ENCODE measurements around the gene RPN1. TPM values are rescaled to one million over a fixed set of nuclear protein-coding genes. Genes with fewer than 3 reads are reported as not detected.

RPN1 gene
- total and polyA plus RNA-seq, 2 donors (not counting 1 experiment from before 2014, with no cell fraction given): 40.4 to 80.6 TPM

- Mint-ChIP-seq H3K4me3 (no peak overlapping the region), H3K9me3 (ENCODE audit: insufficient read depth) (no peaks in the 10 kb centered on the region), H3K27ac (no peak overlapping the region), H3K4me1 (no peaks in the 10 kb centered on the region), H3K27me3 (peaks cover 23% of the 10 kb centered on the region)
- no peak for TF ChIP-seq EZH2 (IDR thresholded peaks at IDR 0.05; ENCODE audit: borderline replicate concordance, insufficient read depth, low read depth, low read length, poor library complexity, severe bottlenecking)
- no peak for TF ChIP-seq CTCF (IDR thresholded peaks at IDR 0.05)
- H2AFZ ChIP-seq (ENCODE audit: insufficient read depth, low read depth, low read length, poor library complexity, severe bottlenecking): no peak overlapping the region
- no peak overlapping the region for H3K9ac ChIP-seq (ENCODE audit: low read length)
- no peak overlapping the region for H3K4me3 ChIP-seq (ENCODE audit: control extremely low read depth in 1 of 5, extremely low read depth in 1 of 5, insufficient read depth in 1 of 5, low read depth in 2 of 5, low read length in 4 of 5)
- 92% methylated on average over 5 of the region's 9 CpGs for WGBS (ENCODE audit: insufficient coverage)
- H3K4me1 ChIP-seq (ENCODE audit: control insufficient read depth in 2 of 2, insufficient read depth in 2 of 2, low read length in 2 of 2): no peaks in the 10 kb centered on the region
- POLR2A ChIA-PET: no interaction called here
- H3K79me2 ChIP-seq (ENCODE audit: control insufficient read depth, insufficient read depth, low read length): no peaks in the 10 kb centered on the region
- ATAC-seq (ENCODE audit: low read depth): no peak
- peaks cover 0 to 10% (median 5%) of the 10 kb centered on the region in 3 donors for H3K9me3 ChIP-seq (ENCODE audit: control extremely low read depth in 1 of 3, control insufficient read depth in 2 of 3, insufficient read depth in 1 of 3, low read length in 2 of 3)
- DNase-seq: no peak
- H3K27ac ChIP-seq (ENCODE audit: low read length in 2 of 2): no peak overlapping the region
- peaks cover 0 to 6% (median 2%) of the 10 kb centered on the region in 4 experiments for H3K27me3 ChIP-seq (replicated peaks in 1 of 4; ENCODE audit: control extremely low read depth in 1 of 4, control insufficient read depth in 3 of 4, insufficient read depth in 4 of 4, low read length in 3 of 4)
- H3K4me2 ChIP-seq (replicated peaks; ENCODE audit: low read depth, low read length, poor library complexity, severe bottlenecking): no peak overlapping the region
- intact Hi-C loops (cut with micrococcal nuclease): no loop called here
- no peaks in the 10 kb centered on the region for H3K36me3 ChIP-seq (replicated peaks in 1 of 2; ENCODE audit: control extremely low read depth in 1 of 2, control insufficient read depth in 1 of 2, extremely low read depth in 1 of 2, insufficient read depth in 2 of 2, low read length in 1 of 2)
- CTCF ChIA-PET: no interaction called here
- no peaks in the 10 kb centered on the region for H4K20me1 ChIP-seq (ENCODE audit: control insufficient read depth, insufficient read depth, low read length, poor library complexity, severe bottlenecking)
Observed at GRCh38 chr3:128578346-128578745, 72.3 kb downstream of the RPN1 start.

GRCh38 chr3:128577711-128578110 is 72.9 kb downstream of the RPN1 start:
- no peak overlapping the region for H3K9ac ChIP-seq (ENCODE audit: low read length)
- ATAC-seq (ENCODE audit: low read depth) (no peak), DNase-seq (no peak)
- no peak overlapping the region for H3K4me2 ChIP-seq (replicated peaks; ENCODE audit: low read depth, low read length, poor library complexity, severe bottlenecking)
- peaks cover 0 to 10% (median 5%) of the 10 kb centered on the region in 3 donors for H3K9me3 ChIP-seq (ENCODE audit: control extremely low read depth in 1 of 3, control insufficient read depth in 2 of 3, insufficient read depth in 1 of 3, low read length in 2 of 3)
- H3K27ac ChIP-seq (ENCODE audit: low read length in 2 of 2): no peak overlapping the region
- intact Hi-C loops (cut with micrococcal nuclease): no loop called here
- ChIA-PET CTCF (no interaction called here), POLR2A (no interaction called here)
- H2AFZ ChIP-seq (ENCODE audit: insufficient read depth, low read depth, low read length, poor library complexity, severe bottlenecking): no peak overlapping the region
- H4K20me1 ChIP-seq (ENCODE audit: control insufficient read depth, insufficient read depth, low read length, poor library complexity, severe bottlenecking): no peaks in the 10 kb centered on the region
- Mint-ChIP-seq H3K9me3 (ENCODE audit: insufficient read depth) (no peaks in the 10 kb centered on the region), H3K4me1 (no peaks in the 10 kb centered on the region), H3K27me3 (peaks cover 23% of the 10 kb centered on the region), H3K27ac (no peak overlapping the region), H3K4me3 (no peak overlapping the region)
- TF ChIP-seq EZH2 (IDR thresholded peaks at IDR 0.05; ENCODE audit: borderline replicate concordance, insufficient read depth, low read depth, low read length, poor library complexity, severe bottlenecking) (no peak), CTCF (IDR thresholded peaks at IDR 0.05) (no peak)
- no peaks in the 10 kb centered on the region for H3K36me3 ChIP-seq (replicated peaks in 1 of 2; ENCODE audit: control extremely low read depth in 1 of 2, control insufficient read depth in 1 of 2, extremely low read depth in 1 of 2, insufficient read depth in 2 of 2, low read length in 1 of 2)
- no peaks in the 10 kb centered on the region for H3K79me2 ChIP-seq (ENCODE audit: control insufficient read depth, insufficient read depth, low read length)
- peaks cover 0 to 9% (median 5%) of the 10 kb centered on the region in 4 experiments for H3K27me3 ChIP-seq (replicated peaks in 1 of 4; ENCODE audit: control extremely low read depth in 1 of 4, control insufficient read depth in 3 of 4, insufficient read depth in 4 of 4, low read length in 3 of 4)
- no peak overlapping the region for H3K4me3 ChIP-seq (ENCODE audit: control extremely low read depth in 1 of 5, extremely low read depth in 1 of 5, insufficient read depth in 1 of 5, low read depth in 2 of 5, low read length in 4 of 5)
- no peaks in the 10 kb centered on the region for H3K4me1 ChIP-seq (ENCODE audit: control insufficient read depth in 2 of 2, insufficient read depth in 2 of 2, low read length in 2 of 2)
- WGBS (ENCODE audit: insufficient coverage): 95% methylated on average over 9 of the region's 10 CpGs

Data from B cell (primary cell).